Measurements from ENCODE around the gene DTYMK.

GRCh38 chr2:241637018-241637794 is 49.4 kb downstream of the DTYMK start, which contains the start of the genes ATG4B and THAP4:
- TF ChIP-seq CTCF (tag by site-specific recombination; IDR thresholded peaks at IDR 0.05) (0 out of 2 replicates have a peak, but pooled peaks have one; percentile 12), HOXA7 (CRISPR knock-in tag; IDR thresholded peaks at IDR 0.05; ENCODE audit: borderline replicate concordance) (no peak), ZNF510 (tag by site-specific recombination; IDR thresholded peaks at IDR 0.05; ENCODE audit: insufficient replicate concordance) (no peak), ZNF692 (tag by site-specific recombination; IDR thresholded peaks at IDR 0.05) (peak; percentile 62; the same call in 1 of the 2 replicates), ZBTB7A (tag by site-specific recombination; IDR thresholded peaks at IDR 0.05; ENCODE audit: low read depth) (no peak), ZNF513 (tag by site-specific recombination; IDR thresholded peaks at IDR 0.05) (no peak), ZNF501 (tag by site-specific recombination; IDR thresholded peaks at IDR 0.05) (no peak), ZNF280C (tag by site-specific recombination; IDR thresholded peaks at IDR 0.05) (no peak), KLF16 (tag by site-specific recombination; IDR thresholded peaks at IDR 0.05) (0 out of 2 replicates have a peak, but pooled peaks have one; percentile 47), ZNF785 (tag by site-specific recombination; IDR thresholded peaks at IDR 0.05) (no peak), BCL11A (tag by site-specific recombination; IDR thresholded peaks at IDR 0.05; ENCODE audit: low read depth) (no peak)
